H1 (cell line): ENCODE data around the gene CTPS1. TPM values are rescaled to one million over a fixed set of nuclear protein-coding genes. Genes with fewer than 3 reads are reported as not detected.

ENCODE experiments used
- polyA plus RNA-seq, 7 experiments: library from polyadenylated mRNA; depleted of rRNA in 3 of 7; stranded (reverse) in 5 of 7; unstranded in 2 of 7; fragments of >200 nt in 5 of 7; fragments of 200-250 nt in 2 of 7; gene quantifications; 1 replicate in 5 of 7; 2 replicates in 1 of 7; 4 replicates in 1 of 7; pipeline versions ENCODE4 v1.2.1 to v1.2.3, GENCODE V29; 2011 to 2013; ENCODE audit warnings: missing spikeins in 2 of 7, mixed read lengths in 2 of 7
- small RNA-seq: library from polyadenylated mRNA; stranded (forward); fragments of <200 nt; extraction: miRNeasy Mini kit (QIAGEN cat#:217004); gene quantifications from one replicate; pipeline ENCODE3, GENCODE V24; 2013; ENCODE audit not compliant: insufficient read depth
- total RNA-seq: library from RNA; stranded (reverse); fragmentation: NEBNext Ultra II Directional; extraction: Animal tissue kit (Norgen Biotek cat#: 25700); gene quantifications from 2 replicates; pipeline ENCODE4 v1.2.1, GENCODE V29; 2021

Gene CTPS1
- total and polyA plus RNA-seq, 2 of the 8 experiments (the other 6 are each of a cell fraction or from before 2014, with no cell fraction given) = 35.5 to 103 TPM

Small RNA genes within 50 kb of the gene (small RNA-seq; reads per million reads assigned to genes)
- gene UBE2V1P8 = not detected

Other genes starting within 250 kb of the CTPS1 start
- gene KCNQ4, start 195.9 kb upstream of the CTPS1 start, total RNA-seq = 3.5 and 3.9 TPM in 2 replicates
- gene KCNQ4, start 195.9 kb upstream of the CTPS1 start, polyA plus RNA-seq (2011; rRNA removed) = 2.2 and 4.0 TPM in 2 replicates
- gene CITED4, start 117.3 kb upstream of the CTPS1 start, total RNA-seq = 16.0 and 16.3 TPM in 2 replicates
- gene CITED4, start 117.3 kb upstream of the CTPS1 start, polyA plus RNA-seq (2011; rRNA removed) = 5.4 and 11.1 TPM in 2 replicates
- not detected in 2 replicates for gene SLFNL1, start 42.0 kb downstream of the CTPS1 start, total RNA-seq
- gene SLFNL1, start 42.0 kb downstream of the CTPS1 start, polyA plus RNA-seq (2011; rRNA removed) = not detected in 2 replicates